HPDE6-E6E7 (cell line): ENCODE results near the gene CAMSAP2.

Experiments used
- DNase-seq: peaks from one replicate; pipeline ENCODE4 v3.0.0; 2011; ENCODE audit warnings: missing footprints; ENCODE audit errors: extremely low spot score

Gene CAMSAP2

DNA sequence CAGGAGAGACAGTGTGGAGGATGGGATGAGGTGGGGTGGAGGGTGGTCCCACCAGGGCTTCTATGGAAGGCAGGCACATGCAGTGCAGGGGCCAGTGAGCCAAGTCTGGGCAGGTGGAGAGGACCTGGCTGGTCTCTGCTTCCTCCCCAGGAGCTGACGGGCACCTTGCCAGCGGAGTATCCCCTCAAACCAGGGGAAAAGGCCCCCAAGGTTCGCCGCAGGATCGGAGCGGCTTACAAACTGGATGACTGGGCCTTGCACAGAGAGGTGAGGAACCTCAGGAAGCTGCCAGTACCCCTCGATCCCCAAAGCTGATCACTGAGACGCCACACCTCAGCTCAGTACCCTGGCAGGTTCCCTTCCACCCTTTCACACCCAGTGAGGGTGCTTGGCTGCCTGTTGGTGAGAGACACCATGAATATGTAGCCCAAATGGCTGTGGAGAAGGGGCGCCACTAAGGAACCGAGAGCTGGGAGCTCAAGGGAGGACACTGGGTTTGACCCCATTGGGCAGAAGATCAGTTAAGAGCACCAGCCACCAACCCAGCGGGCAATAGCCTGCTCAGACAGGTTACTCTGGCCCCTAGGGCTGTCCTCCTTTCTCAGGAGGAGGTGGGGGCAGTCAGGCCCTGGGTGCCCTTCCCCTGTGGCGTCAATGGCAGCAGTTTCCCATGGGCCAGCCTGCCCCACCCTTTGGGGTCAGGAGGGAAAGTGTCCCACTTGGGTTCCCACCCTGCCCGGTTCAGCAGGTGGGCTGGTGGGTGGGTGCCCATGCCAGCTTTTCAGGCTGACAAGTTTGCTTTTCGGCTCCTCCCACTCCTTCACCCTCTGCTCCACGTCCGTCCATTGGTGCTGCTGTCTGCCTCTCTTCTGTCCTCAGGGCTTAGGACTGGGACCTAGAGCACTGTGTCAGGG is 161.5 kb downstream of the CAMSAP2 start:
- no peak for DNase-seq

DNA sequence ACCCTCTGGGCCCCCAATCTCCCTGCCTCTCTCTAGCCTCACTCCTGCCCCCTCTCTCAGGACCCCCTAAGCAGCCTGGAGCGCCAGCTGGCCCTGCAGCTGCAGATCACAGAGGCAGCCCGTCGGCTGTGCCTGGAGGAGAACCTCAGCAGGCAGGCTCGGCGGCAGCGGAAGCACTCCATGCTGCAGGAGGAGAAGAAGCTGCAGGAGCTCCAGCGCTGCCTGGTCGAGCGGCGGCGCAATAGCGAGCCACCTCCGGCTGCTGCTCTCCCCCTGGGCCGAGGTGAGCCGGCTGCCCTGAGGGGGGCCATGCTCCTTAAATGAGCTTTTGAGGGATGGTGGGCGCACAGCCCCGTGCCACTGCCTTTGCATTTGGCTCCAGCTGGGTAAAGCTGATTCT is 162.2 kb downstream of the CAMSAP2 start:
- no peak for DNase-seq

DNA sequence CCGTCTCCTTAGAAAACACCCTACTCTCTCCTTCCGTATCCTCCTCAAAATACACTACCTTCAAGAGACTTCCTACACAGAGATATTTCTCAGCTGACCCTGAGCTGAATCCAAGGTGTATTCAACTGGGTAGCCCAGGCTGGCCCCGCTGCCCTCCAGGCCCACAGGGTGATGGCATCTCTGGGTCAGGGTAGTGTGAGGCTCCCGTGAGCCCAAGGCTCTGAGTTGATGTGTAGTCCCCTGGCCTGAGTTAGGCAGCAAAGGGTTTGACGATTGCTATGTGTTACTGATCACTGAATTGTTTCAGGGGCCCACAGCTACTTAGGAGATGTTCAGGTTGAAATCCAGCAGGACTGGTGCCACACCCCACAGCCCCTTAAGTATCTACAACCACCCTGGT is 162.7 kb downstream of the CAMSAP2 start:
- no peak for DNase-seq

DNA sequence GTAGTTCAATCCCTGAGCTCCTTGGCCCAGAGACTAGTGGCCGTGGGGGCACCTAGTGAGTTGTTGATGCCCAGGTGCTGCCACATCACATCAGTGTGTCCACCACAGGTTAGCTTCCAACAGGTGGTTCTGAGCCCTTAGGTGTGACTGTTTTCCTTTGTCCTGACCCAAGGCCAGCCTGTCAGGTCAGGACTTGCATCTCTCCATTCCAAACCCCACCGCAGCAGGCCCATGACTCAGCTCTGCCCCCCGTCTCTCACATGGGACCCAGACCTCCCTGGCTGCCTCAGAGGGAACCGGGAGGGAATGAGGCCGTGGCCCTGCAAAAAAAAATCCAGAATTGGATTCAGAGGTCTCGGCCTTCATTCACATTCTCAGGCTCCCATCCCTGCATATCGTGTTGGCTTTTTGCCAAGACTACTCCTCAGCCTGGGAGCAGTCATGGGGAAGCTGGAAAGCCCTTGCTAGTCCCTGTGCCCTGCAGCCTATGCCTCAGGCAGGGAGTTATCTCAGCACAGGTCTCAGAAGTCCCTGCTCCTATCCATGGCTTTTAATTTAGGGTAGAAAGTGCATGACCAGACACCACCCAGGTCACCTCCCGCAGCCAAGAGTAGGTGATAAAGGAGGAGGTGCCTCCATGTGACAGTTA is 163.2 kb downstream of the CAMSAP2 start:
- DNase-seq: no peak

DNA sequence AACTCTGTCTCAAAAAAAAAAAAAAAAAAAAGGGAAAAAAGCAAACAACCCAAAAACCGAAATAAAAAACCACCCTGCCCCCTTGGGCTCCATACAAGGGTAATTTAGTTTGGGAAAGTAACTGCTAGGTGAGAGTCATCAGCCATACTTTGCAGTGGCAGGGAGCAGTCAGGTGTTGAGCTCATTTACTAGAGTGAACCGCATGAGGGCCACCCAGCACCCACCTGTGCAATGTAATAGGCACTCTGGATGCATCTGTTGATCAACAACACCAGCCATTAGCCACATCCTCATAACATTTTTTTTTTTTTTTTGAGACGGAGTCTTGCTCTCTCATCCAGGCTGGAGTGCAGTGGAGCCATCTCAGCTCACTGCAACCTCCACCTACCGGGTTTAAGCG is 165.1 kb downstream of the CAMSAP2 start:
- DNase-seq: no peak

DNA sequence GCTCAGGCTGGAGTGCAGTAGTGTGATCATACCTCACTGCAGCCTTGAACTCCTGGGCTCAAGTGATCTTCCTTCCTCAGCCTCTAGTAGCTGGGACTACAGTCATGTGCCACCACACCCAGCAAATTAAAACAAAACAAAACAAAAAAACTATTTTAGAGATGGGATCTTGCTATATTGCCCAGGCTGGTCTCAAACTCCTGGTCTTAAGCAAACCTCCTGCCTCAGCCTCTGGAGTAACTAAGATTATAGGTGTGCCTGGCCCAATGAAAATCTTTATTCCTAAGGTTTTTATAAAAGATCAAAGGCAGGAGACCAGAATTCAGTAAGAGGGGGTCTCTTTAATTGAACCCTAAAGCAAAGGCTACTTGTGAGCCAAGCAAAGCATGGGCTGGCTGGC is 166.1 kb downstream of the CAMSAP2 start:
- DNase-seq: no peak

DNA sequence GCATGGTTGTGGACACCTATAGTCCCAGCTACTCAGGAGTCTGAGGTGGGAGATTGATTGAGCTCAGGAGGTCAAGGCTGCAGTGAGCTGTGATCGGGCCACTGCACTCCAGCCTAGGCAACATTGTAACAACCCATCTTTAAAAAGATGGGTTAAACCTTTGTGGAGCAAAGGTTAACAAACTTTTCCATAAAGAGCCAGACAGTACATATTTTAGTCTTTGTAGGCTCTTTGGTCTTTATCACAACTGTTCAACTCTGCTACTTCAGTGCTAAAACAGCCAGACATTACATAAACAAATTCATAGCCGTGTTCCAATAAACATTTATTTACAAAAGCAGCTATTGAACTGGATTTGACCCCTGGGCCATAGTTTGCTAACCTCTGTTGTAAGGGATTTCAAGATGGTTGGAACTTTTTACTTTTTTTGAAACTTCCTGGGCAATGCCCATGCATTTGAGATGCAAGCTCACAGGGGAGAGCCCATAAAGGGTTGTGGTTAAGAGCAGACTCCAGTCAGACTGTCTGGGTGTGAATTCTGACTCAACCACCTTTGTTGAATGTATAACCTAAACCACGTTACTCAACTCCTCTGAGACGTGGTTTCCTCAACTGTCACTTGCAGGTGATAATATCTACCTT is 166.8 kb downstream of the CAMSAP2 start:
- DNase-seq: no peak

DNA sequence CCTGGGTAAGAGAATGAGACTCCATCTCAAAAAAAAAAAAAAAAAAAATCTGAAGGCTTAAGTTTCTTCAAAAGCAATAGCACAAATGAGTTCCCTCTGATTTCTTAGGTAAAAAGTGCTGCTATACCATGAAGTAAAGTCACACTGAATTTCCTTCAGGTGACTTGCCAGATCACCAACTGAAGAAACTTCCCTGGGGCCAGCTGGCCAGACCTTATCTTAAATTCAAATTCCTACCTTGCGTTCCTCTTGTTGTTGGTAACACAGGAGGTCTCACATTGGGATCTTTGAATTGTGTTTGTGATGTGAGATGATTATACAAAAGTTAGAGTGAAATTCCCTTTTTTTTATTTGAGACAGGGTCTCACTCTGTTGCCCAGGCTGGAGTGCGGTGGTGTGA is 167.8 kb downstream of the CAMSAP2 start:
- no peak for DNase-seq

DNA sequence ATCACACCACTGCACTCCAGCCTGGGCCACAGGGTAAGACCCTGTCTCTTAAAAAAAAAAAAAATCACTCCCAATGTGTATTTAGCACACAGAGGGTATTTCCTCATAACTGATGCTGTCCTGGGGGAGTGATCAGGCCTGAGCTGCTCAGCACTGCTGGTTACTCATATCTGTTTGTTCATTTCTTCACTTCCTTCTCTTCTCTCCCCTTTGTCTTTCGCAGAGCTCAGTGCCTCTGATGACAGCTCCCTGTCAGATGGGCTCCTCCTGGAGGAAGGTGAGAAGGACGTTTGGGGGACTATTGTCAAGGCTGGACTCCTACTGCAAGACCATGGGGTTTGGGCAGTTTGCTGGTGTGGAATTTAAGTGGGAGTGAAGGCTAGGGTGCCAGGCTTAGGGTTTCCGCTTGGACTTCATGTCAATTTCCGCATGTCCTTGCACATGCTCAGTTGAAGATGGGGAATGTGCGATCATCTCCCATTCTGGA is 169.0 kb downstream of the CAMSAP2 start:
- DNase-seq: no peak

DNA sequence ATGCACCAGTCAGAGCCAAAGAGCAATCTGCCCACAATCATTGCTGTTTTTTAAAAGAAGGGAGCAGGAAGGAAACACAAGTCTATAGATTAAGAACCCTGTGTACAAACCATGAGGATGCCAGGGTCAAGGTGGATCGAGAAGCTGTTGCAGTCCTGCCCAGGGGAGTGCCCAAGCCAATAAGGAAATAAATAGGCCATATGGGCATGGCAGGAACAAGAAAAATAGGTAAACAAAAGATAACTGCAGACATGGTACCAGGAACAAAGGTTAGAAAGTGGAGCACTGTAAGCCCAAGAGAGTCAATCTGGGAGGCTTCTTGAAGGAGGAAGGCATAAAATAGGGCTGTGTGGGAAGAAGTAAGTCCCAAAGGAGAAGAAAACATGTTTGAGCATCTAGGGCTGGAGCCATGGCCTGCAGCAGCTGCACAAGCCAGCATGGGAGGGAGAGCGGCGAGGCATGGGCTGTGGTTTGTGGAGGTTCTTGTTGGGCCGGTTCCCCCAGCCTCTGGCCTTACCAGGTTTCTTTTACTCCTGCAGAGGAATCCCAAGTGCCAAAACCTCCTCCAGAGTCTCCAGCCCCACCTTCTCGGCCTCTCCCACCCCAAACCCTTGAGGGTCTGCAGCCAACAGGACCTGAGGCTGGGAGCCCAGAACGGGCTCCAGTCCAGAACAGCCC is 169.6 kb downstream of the CAMSAP2 start:
- no peak for DNase-seq

DNA sequence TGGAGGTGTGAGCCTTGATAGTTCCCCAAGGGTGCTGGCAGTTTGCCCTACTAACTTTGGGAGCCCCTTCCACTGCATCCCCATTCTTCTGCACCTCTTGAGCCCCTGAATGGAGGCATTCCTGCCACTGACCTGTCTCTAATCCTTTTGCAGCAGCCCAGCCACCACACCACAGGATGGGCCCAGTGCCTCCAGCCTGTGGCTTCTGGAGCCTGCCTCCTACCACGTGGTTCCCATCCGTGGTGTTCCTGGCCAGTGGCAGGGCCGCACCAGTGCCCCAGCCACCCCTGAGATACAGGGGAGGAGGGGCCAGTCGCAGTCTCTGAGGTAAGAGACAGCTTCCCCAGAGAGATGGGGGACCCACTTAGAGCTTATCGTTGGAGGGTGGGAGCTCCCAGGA is 170.4 kb downstream of the CAMSAP2 start:
- no peak for DNase-seq

DNA sequence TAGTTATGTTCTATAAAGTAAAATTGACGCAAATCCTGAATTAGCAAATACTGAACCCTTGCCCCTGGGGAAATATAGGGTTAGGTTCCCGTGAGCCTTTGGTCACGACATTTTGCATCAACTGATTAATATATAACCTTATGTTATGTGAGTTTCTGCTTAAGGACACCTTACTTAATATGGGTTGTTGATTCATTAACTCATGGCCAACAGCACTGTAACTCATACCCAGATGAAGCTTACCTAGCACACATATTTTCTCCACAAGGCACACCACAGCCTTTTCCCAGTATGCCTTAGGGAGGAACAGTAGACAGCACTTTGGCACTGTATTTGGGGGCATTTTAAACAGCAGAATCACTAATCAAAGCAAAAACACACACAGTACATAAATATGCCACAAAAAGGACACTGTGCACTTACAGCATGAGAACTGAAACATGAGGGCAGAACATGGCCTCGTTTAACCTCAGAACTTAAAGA is 171.1 kb downstream of the CAMSAP2 start:
- DNase-seq: no peak
